GM18867 (cell line): ENCODE measurements around the gene ABL2.

Experiments
- ATAC-seq: cut with Tn5 transposase; IDR thresholded peaks from one replicate; pipeline ENCODE4 v1.9.1; 2021; ENCODE audit warnings: mild to moderate bottlenecking, moderate library complexity; ENCODE audit not compliant: unreplicated experiment

The ABL2 gene

GRCh38 chr1:179095924-179096323 lies 133.6 kb downstream of the ABL2 start:
- ATAC-seq, result no peak

GRCh38 chr1:179095377-179095776 lies 134.1 kb downstream of the ABL2 start:
- no peak for ATAC-seq

DNA sequence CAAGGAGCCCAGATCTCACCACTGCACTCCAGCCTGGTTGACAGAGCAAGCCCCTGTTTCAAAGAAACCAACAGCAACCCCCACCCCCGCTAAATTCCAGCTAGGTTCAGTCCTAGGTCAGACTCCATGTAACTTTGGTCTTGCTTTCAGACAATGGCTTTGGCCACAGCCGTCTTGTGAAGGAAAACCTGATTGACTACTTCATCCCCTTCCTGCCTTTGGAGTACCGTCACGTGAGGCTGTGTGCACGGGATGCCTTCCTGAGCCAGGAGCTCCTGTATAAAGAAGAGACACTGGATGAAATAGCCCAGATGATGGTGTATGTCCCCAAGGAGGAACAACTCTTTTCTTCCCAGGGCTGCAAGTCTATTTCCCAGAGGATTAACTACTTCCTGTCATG lies 134.7 kb downstream of the ABL2 start:
- ATAC-seq, result no peak

DNA sequence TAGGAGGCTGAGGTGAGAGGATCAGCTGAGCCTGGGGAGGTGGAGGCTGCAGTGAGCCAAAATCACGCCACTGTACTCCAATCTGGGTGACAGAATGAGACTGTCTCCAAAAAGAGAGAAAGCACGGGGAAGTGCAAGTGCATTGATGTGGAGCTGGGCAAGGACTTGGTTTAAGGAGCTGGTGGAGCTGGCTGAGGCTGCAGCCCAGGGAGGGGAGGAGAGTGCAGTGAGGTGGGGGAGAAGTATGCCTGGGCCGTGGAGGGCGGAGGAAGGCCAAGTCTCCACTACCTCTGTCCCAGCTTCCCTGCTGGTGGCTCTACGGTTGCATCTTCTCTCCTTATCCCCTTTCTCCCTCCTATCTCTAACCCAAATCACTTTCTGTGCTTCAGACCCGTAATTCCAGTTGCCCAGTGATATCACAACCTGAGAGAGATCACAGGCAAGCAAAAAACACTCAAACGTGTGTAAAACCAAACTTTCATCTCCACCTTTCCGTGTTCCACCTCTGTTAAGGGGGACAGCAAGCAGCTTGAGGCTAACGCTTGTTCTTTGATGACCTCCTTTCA lies 136.5 kb downstream of the ABL2 start:
- ATAC-seq, result no peak

GRCh38 chr1:179091691-179092165 lies 137.7 kb downstream of the ABL2 start:
- ATAC-seq, result no peak

DNA sequence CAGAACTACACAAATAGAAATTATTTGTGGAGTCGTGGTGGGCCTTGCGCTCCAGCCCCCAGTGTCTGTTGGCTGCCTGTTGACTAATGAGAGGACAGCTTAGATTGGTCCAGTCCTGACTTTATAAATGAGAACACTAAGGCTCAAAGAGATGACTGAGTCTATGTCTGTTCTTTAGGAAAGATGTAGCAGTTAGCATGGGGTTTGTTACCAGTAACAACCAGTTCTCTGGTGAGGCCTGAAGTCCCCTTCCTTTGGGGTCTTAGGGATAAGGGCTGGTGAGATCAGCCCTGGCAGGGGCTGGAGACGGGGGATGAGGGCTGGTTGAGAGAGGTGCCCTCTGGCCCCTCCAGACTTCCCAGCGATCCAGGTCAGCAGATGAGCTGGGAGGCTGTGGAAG lies 138.6 kb downstream of the ABL2 start:
- no peak for ATAC-seq

GRCh38 chr1:179090522-179090921 lies 139.0 kb downstream of the ABL2 start:
- no peak for ATAC-seq

DNA sequence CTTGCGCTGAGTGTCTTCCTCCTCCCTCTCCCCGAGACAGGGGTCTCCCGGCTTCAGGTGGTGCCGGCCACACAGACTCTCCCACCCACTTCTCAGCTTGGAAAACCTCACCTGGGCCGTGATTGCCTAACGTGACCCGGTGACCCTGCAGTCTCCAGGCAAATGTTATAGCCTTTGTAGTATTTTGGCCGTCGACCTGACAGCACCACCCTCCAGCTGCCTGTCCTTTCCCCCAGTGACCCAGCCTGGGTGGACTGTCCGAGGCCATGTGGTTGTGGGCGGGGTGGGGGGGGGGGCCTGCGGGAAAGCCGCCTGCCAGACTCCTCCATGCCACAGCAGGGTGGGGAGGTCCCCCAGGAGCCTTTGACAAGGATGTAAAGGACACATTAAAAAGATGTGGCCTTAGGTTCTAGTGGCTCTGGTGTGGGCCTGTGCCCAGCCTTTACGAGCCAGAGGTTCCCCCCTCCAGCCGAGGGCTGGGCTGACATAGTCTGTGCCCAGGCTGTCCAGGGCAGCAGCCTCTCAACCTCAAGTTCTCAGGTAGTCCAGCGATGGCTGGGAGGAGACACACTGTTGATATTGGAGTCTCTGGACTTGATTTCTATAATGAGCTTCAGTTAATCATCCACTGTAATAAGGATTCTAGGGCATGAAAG lies 139.5 kb downstream of the ABL2 start:
- ATAC-seq, result no peak

- no peak for ATAC-seq
These were observed 141.8 kb downstream of the ABL2 start for GRCh38 chr1:179087665-179088064.

DNA sequence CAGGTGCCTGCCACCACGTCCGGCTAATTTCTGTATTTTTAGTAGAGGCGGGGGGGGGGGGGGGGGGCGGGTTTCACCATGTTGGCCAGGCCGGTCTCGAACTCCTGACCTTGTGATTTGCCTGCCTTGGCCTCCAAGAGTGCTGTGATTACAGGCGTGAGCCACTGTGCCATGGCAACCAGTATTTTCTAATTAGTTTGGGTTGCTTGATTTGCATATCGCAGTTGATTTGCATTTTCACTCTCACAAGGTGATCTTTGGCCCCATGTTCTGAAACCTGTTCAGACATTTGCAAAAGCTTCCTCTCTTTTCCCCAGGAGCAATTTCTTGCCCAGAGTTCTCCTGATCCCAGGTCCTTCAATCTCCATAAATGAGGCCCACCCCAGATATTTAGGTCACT lies 145.9 kb downstream of the ABL2 start:
- peak; percentile 23 for ATAC-seq

DNA sequence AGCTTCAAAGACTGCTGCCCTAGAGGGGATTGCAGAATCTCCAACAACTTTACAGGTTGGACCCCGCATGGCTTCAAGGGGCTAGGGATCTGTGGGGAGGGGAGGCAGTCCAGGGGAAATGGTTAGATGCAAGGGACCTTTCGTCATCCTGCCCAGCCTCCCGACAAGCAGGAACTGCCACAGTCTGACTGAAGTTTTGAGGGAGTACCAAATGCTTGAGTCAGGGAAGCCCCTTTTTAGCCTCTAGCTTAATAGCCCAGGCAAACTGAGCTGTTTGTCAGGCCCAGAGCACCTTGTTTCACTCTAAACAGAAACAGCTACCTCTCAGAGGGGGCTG lies 146.5 kb downstream of the ABL2 start:
- no peak for ATAC-seq

DNA sequence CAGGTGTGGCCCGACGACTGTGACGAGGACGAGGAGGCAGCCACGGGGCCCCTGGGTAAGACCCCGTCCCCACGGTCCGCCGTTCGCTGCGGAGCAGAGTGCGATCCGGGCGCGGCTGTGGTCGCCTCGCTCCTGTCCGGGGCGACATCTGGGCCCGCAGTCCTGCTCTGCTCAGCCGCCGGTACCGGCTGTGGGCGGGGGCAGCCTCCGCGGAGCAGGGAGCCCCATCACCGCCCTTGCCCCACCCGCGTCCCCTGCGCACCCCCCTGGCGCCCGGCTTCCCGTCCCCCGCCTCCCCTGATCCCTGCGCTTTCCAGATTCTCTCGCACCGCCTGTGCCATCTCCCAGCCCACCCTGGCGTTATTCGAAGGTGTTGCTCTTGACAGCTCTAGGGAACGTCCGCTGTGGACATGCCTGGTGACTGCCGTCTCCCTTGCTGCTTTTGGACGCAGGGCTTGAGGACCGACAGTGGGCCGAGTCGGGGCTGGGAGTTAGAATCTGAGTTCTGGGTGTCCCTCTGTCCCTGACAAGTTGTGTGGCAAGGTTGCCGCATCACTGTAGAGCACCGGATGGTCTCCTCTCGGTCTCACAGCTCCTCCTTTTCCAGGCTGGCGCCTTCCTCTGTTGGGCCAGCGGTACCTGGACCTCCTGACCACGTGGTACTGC lies 147.0 kb downstream of the ABL2 start:
- peak; percentile 14 for ATAC-seq

GRCh38 chr1:179081687-179082332 lies 147.7 kb downstream of the ABL2 start, which contains the start of gene TOR3A:
Gene TOR3A, plus strand, starts transcription at chr1:179082070. Its CDS starts 59 bp downstream, at chr1:179082129.
- peak; percentile 88 for ATAC-seq

DNA sequence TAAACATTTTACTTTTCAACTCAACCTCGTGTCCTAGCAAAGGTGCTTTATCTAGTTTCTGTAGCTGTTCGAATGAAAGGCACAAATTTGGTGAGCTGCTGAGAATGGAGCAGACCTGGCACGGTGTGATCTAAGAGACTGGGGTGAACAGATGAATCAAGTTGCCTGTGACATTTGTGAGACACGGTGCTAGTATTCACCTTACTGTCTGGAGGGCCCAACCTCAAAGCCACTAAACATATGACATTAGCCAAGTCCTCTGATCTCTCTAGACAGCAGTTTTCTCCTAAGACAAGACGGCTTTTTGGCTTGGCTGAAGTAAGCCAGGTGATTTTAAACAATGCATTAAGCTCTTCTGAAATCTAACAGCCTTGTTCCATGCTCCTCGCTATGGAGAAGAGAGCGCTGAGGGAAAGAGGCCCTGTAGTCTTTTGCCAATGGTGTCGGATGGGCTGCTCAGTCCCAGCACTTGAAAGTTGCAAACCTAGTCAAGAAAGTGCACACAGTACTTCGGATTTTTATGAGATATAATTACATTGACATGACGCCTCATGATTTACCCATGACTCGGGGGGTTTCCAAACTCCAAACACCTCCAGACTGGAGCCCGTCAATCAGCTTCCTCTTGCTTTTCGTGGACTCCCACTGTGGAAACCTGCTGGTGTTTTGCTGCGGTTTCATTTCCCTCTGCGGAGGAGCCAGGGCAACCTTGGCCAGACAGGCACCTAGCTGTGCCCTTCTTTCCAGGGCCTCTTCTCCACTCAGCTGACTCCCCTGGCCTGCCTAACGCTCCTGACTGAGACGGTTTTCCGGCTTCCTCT lies 148.4 kb downstream of the ABL2 start:
- peak; percentile 25 for ATAC-seq

DNA sequence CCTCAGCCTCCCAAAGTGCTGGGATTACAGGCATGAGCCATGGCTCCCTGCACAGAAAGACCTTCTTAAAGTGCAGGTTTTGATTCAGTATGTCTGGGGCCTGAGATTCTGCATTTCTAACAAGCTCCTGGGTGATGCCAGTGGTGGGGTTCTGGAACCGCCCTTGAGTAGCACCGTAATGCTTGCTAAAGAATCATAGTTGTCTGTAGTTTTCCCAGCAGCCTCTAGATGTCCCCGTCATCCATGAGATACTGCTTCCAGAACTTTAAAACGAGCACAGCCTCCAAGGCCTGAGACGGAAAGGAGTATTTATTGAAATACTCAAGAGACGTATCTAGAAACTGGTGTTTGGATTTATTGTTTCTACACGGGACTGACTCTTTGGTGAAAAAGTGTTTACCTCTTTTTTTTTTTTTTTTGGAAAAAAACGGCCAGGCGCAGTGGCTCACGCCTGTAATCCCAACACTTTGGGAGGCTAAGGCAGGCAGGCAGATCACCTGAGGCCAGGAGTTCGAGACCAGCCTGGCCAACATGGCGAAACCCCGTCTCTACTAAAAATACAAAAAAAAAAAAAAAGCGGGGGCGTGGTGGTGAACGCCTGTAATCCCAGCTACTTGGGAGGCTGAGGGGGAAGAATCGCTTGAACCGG lies 150.2 kb downstream of the ABL2 start:
- ATAC-seq, result peak; percentile 15

GRCh38 chr1:179077396-179077795 lies 152.1 kb downstream of the ABL2 start:
- ATAC-seq, result no peak

DNA sequence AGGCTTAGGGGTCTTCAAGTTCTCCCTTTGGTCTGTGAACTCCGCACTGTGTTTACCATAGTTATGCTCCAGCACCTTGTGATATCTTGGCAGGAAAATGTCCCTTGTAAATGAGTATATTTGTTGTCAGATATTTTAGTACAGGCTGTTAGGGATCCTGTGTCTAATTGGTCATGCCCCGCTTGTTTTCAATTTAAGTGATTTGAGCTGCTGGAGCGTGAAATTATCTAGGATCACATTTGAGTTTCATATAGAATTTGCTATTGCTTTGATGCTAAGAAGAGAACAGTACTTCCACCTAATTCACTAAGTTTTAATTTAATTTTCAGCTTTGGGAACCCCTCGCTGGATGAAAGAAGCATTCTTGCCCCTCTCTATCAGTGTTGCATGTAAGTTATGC lies 163.0 kb downstream of the ABL2 start:
- ATAC-seq, result no peak

- no peak for ATAC-seq
These were observed 167.9 kb downstream of the ABL2 start for GRCh38 chr1:179061360-179062282.
